Choroid plexus epithelial cell (primary cell): ENCODE measurements around the gene PPM1H.

Source experiments
- DNase-seq: peaks from one replicate; pipeline ENCODE4 v3.0.0-alpha.2; 2010; ENCODE audit warnings: low read depth
- H3K4me3 ChIP-seq: 2 replicates; pipeline ENCODE4 v1.5.1; 2011; ENCODE audit warnings: low read depth, mild to moderate bottlenecking, control low read depth, low read length, moderate library complexity
- TF ChIP-seq, protein P1 (sequence below): conservative IDR thresholded peaks from 2 replicates; pipeline ENCODE4 v1.5.1; 2011; ENCODE audit warnings: low read depth, mild to moderate bottlenecking, control low read depth, inconsistent platforms, low read length, moderate library complexity

PPM1H gene

DNA sequence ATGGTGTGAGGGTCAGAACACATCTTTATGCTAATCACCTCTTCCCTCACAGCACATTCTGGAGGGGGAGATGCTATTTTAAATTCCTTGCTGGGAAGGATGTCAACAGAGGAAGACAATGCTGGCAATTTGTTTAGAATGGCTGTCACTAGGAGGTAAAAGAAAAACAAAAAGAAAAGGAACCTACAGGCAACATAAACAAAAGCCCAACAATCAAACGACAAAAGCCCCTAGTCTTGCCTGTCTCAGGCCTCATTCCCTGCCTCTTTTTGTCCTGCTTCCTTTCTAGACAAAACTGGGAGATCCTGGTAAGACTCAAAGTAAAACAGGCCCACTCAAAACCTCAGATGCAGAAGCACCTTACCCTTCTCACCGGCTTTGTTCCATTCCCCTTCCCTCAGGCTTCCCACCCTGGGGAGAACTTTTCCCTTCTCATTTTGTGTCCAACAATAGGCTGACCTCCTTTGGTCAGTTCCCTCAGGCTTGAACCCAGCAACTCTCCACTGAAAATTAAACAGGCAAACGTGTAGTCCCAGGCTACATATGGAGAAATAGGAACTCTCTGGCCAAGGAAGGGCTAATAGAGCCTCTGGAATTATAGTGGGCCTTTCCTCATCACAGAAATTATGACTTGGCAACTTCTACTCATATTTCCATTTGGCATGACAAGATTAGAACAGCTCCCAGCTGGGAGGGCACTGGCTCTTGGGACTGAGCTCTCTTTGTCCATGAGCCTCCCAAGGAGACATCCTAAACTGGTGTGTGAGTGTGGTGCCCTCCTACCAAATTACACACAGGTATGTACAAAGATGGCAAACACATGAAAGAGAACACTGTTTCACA, 275.3 kb downstream of the PPM1H start:
- TF ChIP-seq, protein P1, sequence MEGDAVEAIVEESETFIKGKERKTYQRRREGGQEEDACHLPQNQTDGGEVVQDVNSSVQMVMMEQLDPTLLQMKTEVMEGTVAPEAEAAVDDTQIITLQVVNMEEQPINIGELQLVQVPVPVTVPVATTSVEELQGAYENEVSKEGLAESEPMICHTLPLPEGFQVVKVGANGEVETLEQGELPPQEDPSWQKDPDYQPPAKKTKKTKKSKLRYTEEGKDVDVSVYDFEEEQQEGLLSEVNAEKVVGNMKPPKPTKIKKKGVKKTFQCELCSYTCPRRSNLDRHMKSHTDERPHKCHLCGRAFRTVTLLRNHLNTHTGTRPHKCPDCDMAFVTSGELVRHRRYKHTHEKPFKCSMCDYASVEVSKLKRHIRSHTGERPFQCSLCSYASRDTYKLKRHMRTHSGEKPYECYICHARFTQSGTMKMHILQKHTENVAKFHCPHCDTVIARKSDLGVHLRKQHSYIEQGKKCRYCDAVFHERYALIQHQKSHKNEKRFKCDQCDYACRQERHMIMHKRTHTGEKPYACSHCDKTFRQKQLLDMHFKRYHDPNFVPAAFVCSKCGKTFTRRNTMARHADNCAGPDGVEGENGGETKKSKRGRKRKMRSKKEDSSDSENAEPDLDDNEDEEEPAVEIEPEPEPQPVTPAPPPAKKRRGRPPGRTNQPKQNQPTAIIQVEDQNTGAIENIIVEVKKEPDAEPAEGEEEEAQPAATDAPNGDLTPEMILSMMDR, result no peak
- H3K4me3 ChIP-seq, result no peak overlapping the region
- DNase-seq, result no peak

DNA sequence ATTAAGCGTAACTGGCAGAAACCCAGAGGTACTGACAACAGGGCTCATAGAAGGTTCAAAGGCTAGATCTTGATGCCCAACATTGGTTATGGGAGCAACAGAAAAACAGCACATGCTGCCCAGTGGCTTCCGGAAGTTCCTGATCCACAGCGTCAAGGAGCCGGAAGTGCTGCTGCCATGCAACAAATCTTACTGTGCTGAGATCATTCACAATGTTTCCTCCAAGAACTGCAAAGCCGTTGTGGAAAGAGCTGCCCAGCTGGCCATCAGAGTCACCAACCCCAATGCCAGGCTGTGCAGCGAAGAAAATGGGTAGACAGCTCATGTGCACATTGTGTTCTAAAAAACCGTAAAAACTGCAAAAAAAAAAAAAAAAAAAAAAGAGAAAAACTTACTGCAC, 276.0 kb downstream of the PPM1H start:
- no peak overlapping the region for H3K4me3 ChIP-seq
- DNase-seq, result no peak
- TF ChIP-seq, protein P1, result no peak

DNA sequence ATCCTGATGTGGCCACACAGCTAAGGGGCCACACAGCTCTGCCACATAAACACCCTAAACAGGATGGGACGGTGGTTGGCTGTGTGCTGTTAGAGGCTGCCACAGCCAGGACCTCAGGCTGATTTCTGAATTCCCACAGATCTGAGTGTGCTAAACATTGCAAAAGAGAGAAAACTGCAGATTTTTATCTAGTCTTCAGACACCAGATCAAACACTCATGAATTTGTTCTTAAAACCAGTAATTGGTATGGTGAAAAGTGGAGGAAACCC, 277.7 kb downstream of the PPM1H start:
- H3K4me3 ChIP-seq, result no peak overlapping the region
- peak; percentile 16 for DNase-seq
- TF ChIP-seq, protein P1, result no peak

DNA sequence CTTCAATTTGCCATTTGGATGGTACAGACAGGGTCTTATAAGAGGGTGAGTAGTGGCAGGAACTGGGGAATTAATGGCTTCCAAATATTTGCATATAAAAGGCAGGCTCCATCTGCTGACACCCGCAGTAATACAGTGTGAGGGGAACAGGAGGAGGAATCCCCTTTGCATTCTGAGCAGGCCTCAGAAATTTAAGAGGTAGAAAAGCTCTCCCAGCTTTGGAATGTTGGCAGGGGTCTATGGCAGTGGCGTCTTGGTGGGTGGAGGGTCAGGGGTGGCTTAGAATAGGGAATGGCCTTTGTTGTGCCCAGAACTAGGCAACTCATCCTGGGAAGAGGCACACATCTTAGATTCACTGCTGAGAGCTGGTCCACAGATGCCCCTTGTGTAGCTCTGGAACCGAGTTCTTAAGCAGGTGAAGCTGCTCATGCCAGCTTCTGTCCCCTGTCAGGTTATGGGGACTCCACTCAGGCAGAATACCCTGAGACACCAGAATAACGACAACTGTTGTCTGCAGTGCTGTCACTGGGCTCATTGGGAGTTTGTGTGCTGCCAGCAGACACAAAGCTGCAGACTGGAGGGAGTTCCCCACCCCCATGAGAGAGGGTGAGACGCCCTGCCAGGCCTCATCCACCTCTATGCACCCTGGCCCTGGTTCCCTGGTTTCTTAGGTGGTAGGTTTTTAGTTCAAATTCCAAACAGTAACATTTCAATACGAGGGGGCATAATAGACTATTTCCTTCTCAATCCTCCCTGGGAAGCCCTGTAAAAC, 278.2 kb downstream of the PPM1H start:
- no peak for DNase-seq
- TF ChIP-seq, protein P1, result no peak
- H3K4me3 ChIP-seq, result no peak overlapping the region

DNA sequence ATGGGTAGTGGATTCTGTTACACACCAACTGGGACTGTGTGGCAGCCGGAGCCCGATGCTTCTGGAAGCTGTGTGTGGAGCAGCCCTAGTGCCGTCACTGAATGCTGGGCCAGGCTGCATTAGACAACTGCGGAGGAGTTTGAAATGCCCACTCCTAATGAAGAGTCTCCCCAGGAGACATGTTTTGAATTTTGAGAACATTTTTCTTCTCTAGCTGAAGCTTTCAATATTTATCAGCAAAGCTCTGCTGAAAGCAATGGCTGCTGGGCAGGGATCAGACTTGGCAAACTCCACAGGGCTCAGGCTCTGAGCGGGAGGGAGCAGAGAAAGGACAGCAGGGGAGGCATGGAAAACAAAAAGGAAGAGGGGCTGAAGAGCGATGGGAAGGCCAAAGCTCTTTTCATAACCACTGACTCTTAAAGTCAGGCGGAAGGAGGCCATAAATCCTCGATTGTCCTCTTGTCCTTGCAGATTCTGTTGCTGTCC, 279.2 kb downstream of the PPM1H start:
- H3K4me3 ChIP-seq, result no peak overlapping the region

DNA sequence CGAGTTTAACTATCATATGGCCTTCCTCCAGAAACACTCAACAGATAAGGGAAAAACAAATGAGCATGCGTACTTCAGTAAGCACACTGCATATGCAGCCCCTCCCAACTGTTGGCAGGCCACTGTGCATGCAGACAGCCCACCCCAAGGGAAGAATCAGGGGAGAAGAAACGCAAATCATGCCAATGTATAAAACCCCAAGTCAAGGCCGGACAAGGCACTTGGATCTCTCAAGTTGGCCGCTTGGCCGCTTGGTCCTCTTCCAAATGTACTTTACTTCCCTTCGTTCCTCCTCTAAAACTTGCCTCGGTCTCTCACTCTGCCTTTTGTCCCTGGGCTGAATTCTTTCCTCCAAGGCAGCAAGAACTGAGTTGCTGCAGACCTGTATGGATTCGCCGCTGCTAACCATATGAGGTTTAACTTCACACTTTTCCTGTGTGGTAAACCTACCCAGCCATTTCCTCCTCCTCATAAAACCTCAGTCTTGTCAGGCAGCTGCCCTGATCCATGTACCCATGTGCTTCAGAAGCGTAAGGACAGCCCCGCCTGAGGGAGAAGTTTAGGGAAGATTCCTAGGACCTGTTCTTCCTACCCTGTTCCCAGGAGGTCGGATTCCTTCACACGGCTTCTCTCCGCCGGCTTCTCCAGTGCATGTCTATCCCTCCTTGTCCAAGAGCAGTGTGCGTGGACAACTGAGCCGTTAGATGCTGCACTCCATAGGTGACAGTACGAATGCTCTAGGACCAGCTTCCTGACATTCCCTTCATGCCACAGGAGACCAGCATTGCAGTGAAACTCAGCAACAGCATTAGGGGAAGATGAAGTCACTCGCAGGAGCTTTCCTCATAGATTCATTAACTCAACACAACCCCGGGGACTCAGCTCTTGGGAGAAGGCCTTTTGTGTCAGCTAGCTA, 280.4 kb downstream of the PPM1H start:
- TF ChIP-seq, protein P1, result no peak
- no peak for DNase-seq
- no peak overlapping the region for H3K4me3 ChIP-seq

More for the DNA sequence above, 279.2 kb downstream of the PPM1H start:
- DNase-seq, result no peak
- TF ChIP-seq, protein P1, result no peak
